Left renal cortex interstitium (tissue), 4 donors: ENCODE data around the gene CSDE1. TPM values are rescaled to one million over a fixed set of nuclear protein-coding genes. Genes with fewer than 3 reads are reported as not detected.

Source experiments
- DNase-seq, 4 donors: peaks; one replicate each; pipeline ENCODE4 v3.0.0-alpha.2; 2013; ENCODE audit warnings: low read depth in 4 of 4, low spot score in 2 of 4, missing footprints in 1 of 4
- polyA plus RNA-seq, 4 donors: library from polyadenylated mRNA; unstranded; fragments of 120-200 nt; gene quantifications; one replicate each; pipeline ENCODE4 v1.2.1, GENCODE V29; 2013; ENCODE audit not compliant: insufficient read length in 4 of 4

CSDE1 gene
- polyA plus RNA-seq, 4 donors, result 370 to 480 (median 422) TPM

- no peak for DNase-seq
These were observed 7.0 kb downstream of the CSDE1 start for GRCh38 chr1:114750780-114751179.

- DNase-seq, result no peak
These were observed 7.9 kb downstream of the CSDE1 start for GRCh38 chr1:114749835-114750234.

GRCh38 chr1:114746450-114747121 is 11.2 kb downstream of the CSDE1 start:
- DNase-seq, result no peak

- no peak for DNase-seq
These were observed 12.5 kb downstream of the CSDE1 start for GRCh38 chr1:114745291-114745690.

- no peak for DNase-seq
These were observed 15.6 kb downstream of the CSDE1 start for GRCh38 chr1:114741963-114742746.

- DNase-seq, result no peak
These were observed 17.5 kb downstream of the CSDE1 start for GRCh38 chr1:114740331-114740730.

GRCh38 chr1:114737314-114737849 is 20.4 kb downstream of the CSDE1 start:
- DNase-seq, result no peak

- no peak for DNase-seq
These were observed 22.3 kb downstream of the CSDE1 start for GRCh38 chr1:114735479-114735878.

- DNase-seq, result no peak
These were observed 28.0 kb downstream of the CSDE1 start for GRCh38 chr1:114729782-114730181.

GRCh38 chr1:114728553-114728952 is 29.2 kb downstream of the CSDE1 start:
- no peak for DNase-seq

GRCh38 chr1:114725230-114725629 is 32.6 kb downstream of the CSDE1 start:
- no peak for DNase-seq

- DNase-seq, result no peak
These were observed 33.9 kb downstream of the CSDE1 start for GRCh38 chr1:114723915-114724314.

GRCh38 chr1:114723457-114723856 is 34.3 kb downstream of the CSDE1 start:
- no peak for DNase-seq

- DNase-seq, result no peak
These were observed 37.3 kb downstream of the CSDE1 start for GRCh38 chr1:114720492-114720891.

GRCh38 chr1:114719424-114719787 is 38.4 kb downstream of the CSDE1 start:
- no peak for DNase-seq

- no peak for DNase-seq
These were observed 38.9 kb downstream of the CSDE1 start for GRCh38 chr1:114718661-114719423.

GRCh38 chr1:114716304-114717170 is 41.2 kb downstream of the CSDE1 start, which contains the start of gene NRAS:
TSS of gene NRAS (minus strand) at chr1:114716771. CDS start at chr1:114716160, 611 bp downstream.
- DNase-seq, result peak; percentile 77 to 90 (median 86)

- DNase-seq, result peak in 1 of 4 donors; percentile 4
These were observed 41.9 kb downstream of the CSDE1 start for GRCh38 chr1:114715952-114716303.

GRCh38 chr1:114712977-114713376 is 44.8 kb downstream of the CSDE1 start:
- DNase-seq, result no peak

GRCh38 chr1:114710360-114710759 is 47.4 kb downstream of the CSDE1 start:
- DNase-seq, result no peak
